K562 (cell line): ENCODE measurements around the gene COQ9. TPM values are rescaled to one million over a fixed set of nuclear protein-coding genes. Genes with fewer than 3 reads are reported as not detected.

ENCODE experiments used
- ATAC-seq: fragments of 200-7000 bp; cut with Tn5 transposase; 3 replicates; pipeline ENCODE4 v1.9.1; 2020; ENCODE audit warnings: moderate library complexity
- BruUV-seq: library from RNA; stranded (reverse); fragments of 400-500 nt; replicated peaks from 2 replicates; lab custom pipeline; 2021; lab: Mats Ljungman, UMichigan
- CTCF ChIA-PET: fragments of 300-600 bp; formaldehyde crosslinking; extraction: SDS; loops from one replicate; lab custom pipeline; 2021; ENCODE audit warnings: low intra/inter-chr PET ratio; lab: Yijun Ruan, JAX
- POLR2A ChIA-PET: fragments of 300-600, 350-650 bp; sonication (Branson Sonifier 250); formaldehyde crosslinking; extraction: SDS; loops from one replicate; lab custom pipeline; 2021; ENCODE audit warnings: antibody characterized with exemption, inconsistent platforms; lab: Yijun Ruan, JAX
- DNase-seq, 4 experiments: peaks; one replicate each; pipeline versions ENCODE4 v3.0.0 to v3.0.0-alpha.2; 2011 to 2018; ENCODE audit warnings: low spot score in 3 of 4, mixed read lengths in 3 of 4; ENCODE audit errors: extremely low read depth in 1 of 4
- FAIRE-seq: peaks from 2 replicates; lab custom pipeline; 2011; peaks lifted over from hg19 to GRCh38; lab: Jason Lieb, UNC
- H2AFZ ChIP-seq: 2 replicates; pipeline ENCODE4 v1.6.0; 2011; ENCODE audit warnings: low read depth, low read length, control low read depth, inconsistent platforms
- H3K27ac ChIP-seq: fragments of 200-600 bp; 3 replicates; pipeline ENCODE4 v1.8.0; 2011; ENCODE audit warnings: low read depth, mild to moderate bottlenecking, control low read depth, inconsistent platforms, low read length, moderate library complexity, mixed read lengths; ENCODE audit errors: extremely low read depth
- H3K27me3 ChIP-seq, 2 experiments: fragments of 300-600 bp in 1 of 2; 2 replicates in 1 of 2; 3 replicates in 1 of 2; pipeline versions ENCODE4 v1.6.0 to v1.8.0; 2011; ENCODE audit warnings: inconsistent platforms in 2 of 2, low read length in 2 of 2, mild to moderate bottlenecking in 1 of 2, mixed read lengths in 1 of 2, moderate library complexity in 1 of 2; ENCODE audit not compliant: control insufficient read depth in 2 of 2, insufficient read depth in 2 of 2
- H3K36me3 ChIP-seq: fragments of 300-600 bp; 3 replicates; pipeline ENCODE4 v1.8.0; 2011; ENCODE audit warnings: mild to moderate bottlenecking, low read length, inconsistent platforms; ENCODE audit not compliant: control insufficient read depth, insufficient read depth
- H3K4me1 ChIP-seq, 2 experiments: fragments of 200-600 bp in 1 of 2; replicated peaks in 1 of 2; 2 replicates in 1 of 2; 3 replicates in 1 of 2; pipeline versions ENCODE4 v1.5.1 to v1.8.0; 2011; ENCODE audit warnings: inconsistent platforms in 2 of 2, low read length in 2 of 2, mild to moderate bottlenecking in 1 of 2, mixed read lengths in 1 of 2, moderate library complexity in 1 of 2; ENCODE audit not compliant: control insufficient read depth in 2 of 2, insufficient read depth in 2 of 2
- H3K4me2 ChIP-seq: 2 replicates; pipeline ENCODE4 v1.6.1; 2011; ENCODE audit warnings: low read length, control low read depth, inconsistent platforms, mixed read lengths; ENCODE audit not compliant: insufficient read depth
- H3K4me3 ChIP-seq: fragments of 200-600 bp; sonication (generic), shearing (Covaris generic); 2 replicates; pipeline ENCODE4 v1.5.1; 2016; ENCODE audit warnings: control low read depth, inconsistent platforms
- H3K79me2 ChIP-seq: fragments of 200-600 bp; 3 replicates; pipeline ENCODE4 v1.8.0; 2011; ENCODE audit warnings: low read length, inconsistent platforms; ENCODE audit not compliant: control insufficient read depth, insufficient read depth
- H3K9ac ChIP-seq, 2 experiments: 2 replicates each; pipeline versions ENCODE4 v1.6.0 to v1.6.1; 2011; ENCODE audit warnings: low read depth in 2 of 2, low read length in 2 of 2, control low read depth in 1 of 2, inconsistent platforms in 1 of 2, mild to moderate bottlenecking in 1 of 2, mixed read lengths in 1 of 2; ENCODE audit not compliant: insufficient read depth in 1 of 2
- H3K9me1 ChIP-seq: one replicate; pipeline ENCODE4 v1.6.0; 2011; ENCODE audit warnings: inconsistent platforms, mild to moderate bottlenecking, low read length, moderate library complexity; ENCODE audit not compliant: control insufficient read depth, insufficient read depth
- H3K9me3 ChIP-seq: replicated peaks from 2 replicates; pipeline ENCODE4 v1.5.1; 2011; ENCODE audit warnings: low read depth, low read length, inconsistent platforms; ENCODE audit not compliant: control insufficient read depth, insufficient read depth
- H4K20me1 ChIP-seq: replicated peaks from 2 replicates; pipeline ENCODE4 v1.6.1; 2011; ENCODE audit warnings: low read length, inconsistent platforms, mixed read lengths; ENCODE audit not compliant: control insufficient read depth, insufficient read depth
- CBX3 ChIP-seq, 2 experiments: IDR thresholded peaks; 1 replicate in 1 of 2; 2 replicates in 1 of 2; pipeline ENCODE4 v1.6.1; 2012; ENCODE audit warnings: inconsistent platforms in 2 of 2, low read length in 2 of 2, borderline replicate concordance in 1 of 2, control low read depth in 1 of 2
- EP400 ChIP-seq: fragments of 450-650 bp; IDR thresholded peaks from 2 replicates; pipeline ENCODE4 v1.6.1; 2017; ENCODE audit warnings: antibody characterized with exemption, mild to moderate bottlenecking, moderate library complexity
- EWSR1 ChIP-seq: fragments of 450-650 bp; IDR thresholded peaks from 2 replicates; pipeline ENCODE4 v1.6.1; 2018; ENCODE audit warnings: borderline replicate concordance, mild to moderate bottlenecking, low read depth, moderate library complexity; ENCODE audit not compliant: partially characterized antibody
- EZH2 ChIP-seq: IDR thresholded peaks from 2 replicates; pipeline ENCODE4 v1.6.1; 2012; ENCODE audit warnings: low read depth, mild to moderate bottlenecking, inconsistent platforms, low read length, borderline replicate concordance
- FOXK1 ChIP-seq: sonication (generic); formaldehyde crosslinking; IDR thresholded peaks from 2 replicates; pipeline ENCODE4 v1.8.0; 2022; ENCODE audit warnings: missing genetic modification reagents, mild to moderate bottlenecking, borderline replicate concordance
- KLF10 ChIP-seq: fragments of 250-450 bp; sonication (Bioruptor Pico); IDR thresholded peaks from 2 replicates; pipeline ENCODE4 v1.6.1; 2021; ENCODE audit warnings: matching md5 sums
- PCBP1 ChIP-seq: fragments of 200-400 bp; formaldehyde crosslinking; IDR thresholded peaks from 2 replicates; pipeline ENCODE4 v1.6.1; 2018; ENCODE audit warnings: mild to moderate bottlenecking, low read depth, low read length; ENCODE audit not compliant: poor library complexity, severe bottlenecking
- RBM34 ChIP-seq: fragments of 200-400 bp; formaldehyde crosslinking; IDR thresholded peaks from 2 replicates; pipeline ENCODE4 v1.6.1; 2018; ENCODE audit warnings: low read length, borderline replicate concordance; ENCODE audit not compliant: insufficient read depth
- RBM39 ChIP-seq: fragments of 200-400 bp; formaldehyde crosslinking; optimal IDR thresholded peaks from 2 replicates; pipeline ENCODE3; 2018; ENCODE audit warnings: low read depth, low read length
- SMARCB1 ChIP-seq: IDR thresholded peaks from 2 replicates; pipeline ENCODE4 v1.6.1; 2011; ENCODE audit warnings: improper control_type of control experiment, low read depth; ENCODE audit not compliant: insufficient read length
- SP1 ChIP-seq: sonication (generic); formaldehyde crosslinking; IDR thresholded peaks from 2 replicates; pipeline ENCODE4 v1.8.1; 2022; ENCODE audit warnings: mild to moderate bottlenecking, missing genetic modification reagents
- ZFPM2 ChIP-seq: fragments of 250-450 bp; sonication (Bioruptor Pico); IDR thresholded peaks from 2 replicates; pipeline ENCODE4 v1.5.1; 2022; ENCODE audit warnings: mild to moderate bottlenecking
- ZNF707 ChIP-seq: fragments of 250-450 bp; sonication (Bioruptor Pico); conservative IDR thresholded peaks from 2 replicates; pipeline ENCODE4 v1.8.0; 2022; ENCODE audit warnings: inconsistent platforms, mild to moderate bottlenecking, moderate library complexity
- WGBS: fragments of 100-300 bp; shearing (Covaris generic); methylation state at CpG from one replicate; pipeline ENCODE4 v1.1.6; 2016; ENCODE audit warnings: low coverage, mixed read lengths; ENCODE audit not compliant: insufficient coverage; ENCODE audit errors: missing lambda C conversion rate; 5-methylcytosine and 5-hydroxymethylcytosine counted together
- in situ Hi-C: fragments of 300-500 bp; cut with MboI; formaldehyde crosslinking; loops from 4 replicates; pipeline ENCODE4 v1.15.0; 2018; ENCODE audit warnings: inconsistent platforms, mixed read lengths
- intact Hi-C: fragments of 100-400 bp; cut with micrococcal nuclease; formaldehyde crosslinking; loops from 2 replicates; pipeline ENCODE4 v1.14.2; 2022
- polyA plus RNA-seq, 8 experiments: library from polyadenylated mRNA; depleted of rRNA in 4 of 8; stranded (reverse) in 5 of 8; unstranded in 3 of 8; fragments of >200 nt; fragmentation: Nextera tagmentation in 2 of 8; fragmentation: Illumina TruSeq in 1 of 8; extraction: Ambion mirVana in 2 of 8; extraction: Trizol in 1 of 8; gene quantifications; 2 replicates each; pipeline versions ENCODE4 v1.2.1 to v1.2.3, GENCODE V29; 2011 to 2014; ENCODE audit warnings: inconsistent platforms in 1 of 8, missing spikeins in 1 of 8
- total RNA-seq, 7 experiments: library from RNA; depleted of rRNA in 6 of 7; stranded (reverse); fragments of >200 nt in 6 of 7; fragmentation: Illumina TruSeq in 2 of 7; extraction: Trizol in 2 of 7; gene quantifications; 2 replicates each; pipeline versions ENCODE4 v1.2.1 to v1.2.3, GENCODE V29; 2011 to 2021; ENCODE audit warnings: low replicate concordance in 1 of 7
- TF ChIP-seq, protein P1 (sequence below): fragments of 250-450 bp; sonication (Bioruptor Pico); IDR thresholded peaks from 2 replicates; pipeline ENCODE4 v1.4.0; 2020; ENCODE audit warnings: mild to moderate bottlenecking
- TF ChIP-seq, protein P2 (sequence below): fragments of 450-650 bp; formaldehyde crosslinking; IDR thresholded peaks from 2 replicates; pipeline ENCODE4 v1.4.0; 2020; ENCODE audit warnings: mild to moderate bottlenecking, moderate library complexity

Gene COQ9
- total and polyA plus RNA-seq, 9 of the 15 experiments (the other 6 are each of a cell fraction or from before 2014, with no cell fraction given): 35.0 to 139 (median 71.4) TPM

DNA sequence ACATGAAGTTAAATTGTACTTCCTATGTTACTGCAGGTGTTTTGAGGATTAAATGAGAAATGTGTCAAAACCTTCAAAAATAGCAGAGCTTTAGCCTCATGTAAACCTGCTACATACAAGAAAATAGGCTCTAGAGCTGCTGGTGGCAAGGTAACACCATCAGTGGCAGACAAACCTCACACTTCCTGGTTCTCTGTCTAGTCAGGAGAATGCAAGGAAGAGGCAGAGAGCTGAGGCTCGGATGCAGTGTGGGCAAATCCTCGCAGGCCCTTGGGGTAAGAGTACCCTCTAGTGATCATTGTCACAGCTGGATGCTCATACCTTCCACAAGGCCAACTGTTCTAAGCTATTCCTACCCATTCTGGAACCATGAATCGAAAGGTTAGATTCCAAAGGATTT lies 14.3 kb upstream of the COQ9 start:
- no peak for FAIRE-seq
- H3K4me3 ChIP-seq: no peak overlapping the region
- no peak overlapping the region for H2AFZ ChIP-seq
- ChIA-PET CTCF (no interaction called here), POLR2A (interaction anchor here (0.7 to 2.5 kb wide), 3 partner anchors 9 to 571 kb away, joined by 3 to 8 read pairs (median 8); no protein-coding TSS in a partner anchor)
- intact Hi-C loops: no loop called here
- no peak for DNase-seq
- H3K4me2 ChIP-seq: no peak overlapping the region
- no peaks in the 10 kb centered on the region for H4K20me1 ChIP-seq
- WGBS: 94% methylated on average over 3 of the region's 3 CpGs
- H3K4me1 ChIP-seq: no peaks in the 10 kb centered on the region
- H3K9ac ChIP-seq: no peak overlapping the region
- H3K27ac ChIP-seq: no peak overlapping the region
- in situ Hi-C loops: no loop called here
- no peak for ATAC-seq
- H3K27me3 ChIP-seq: no peaks in the 10 kb centered on the region
- BruUV-seq: no TSS peak
- no peaks in the 10 kb centered on the region for H3K9me1 ChIP-seq
- no peaks in the 10 kb centered on the region for H3K79me2 ChIP-seq
- H3K9me3 ChIP-seq: no peaks in the 10 kb centered on the region
- TF ChIP-seq EZH2 (no peak), RBM39 (no peak), EWSR1 (no peak), SP1 (CRISPR knock-in tag) (no peak), CBX3 (IDR thresholded peaks at IDR 0.05; ENCODE audit: borderline replicate concordance in 1 of 2, low read length in 2 of 2) (no peak), EP400 (no peak), PCBP1 (no peak), KLF10 (no peak), SMARCB1 (no peak), FOXK1 (no peak), ZNF707 (CRISPR knock-in tag) (no peak), ZFPM2 (CRISPR knock-in tag) (no peak), RBM34 (no peak)
- TF ChIP-seq, protein P1, sequence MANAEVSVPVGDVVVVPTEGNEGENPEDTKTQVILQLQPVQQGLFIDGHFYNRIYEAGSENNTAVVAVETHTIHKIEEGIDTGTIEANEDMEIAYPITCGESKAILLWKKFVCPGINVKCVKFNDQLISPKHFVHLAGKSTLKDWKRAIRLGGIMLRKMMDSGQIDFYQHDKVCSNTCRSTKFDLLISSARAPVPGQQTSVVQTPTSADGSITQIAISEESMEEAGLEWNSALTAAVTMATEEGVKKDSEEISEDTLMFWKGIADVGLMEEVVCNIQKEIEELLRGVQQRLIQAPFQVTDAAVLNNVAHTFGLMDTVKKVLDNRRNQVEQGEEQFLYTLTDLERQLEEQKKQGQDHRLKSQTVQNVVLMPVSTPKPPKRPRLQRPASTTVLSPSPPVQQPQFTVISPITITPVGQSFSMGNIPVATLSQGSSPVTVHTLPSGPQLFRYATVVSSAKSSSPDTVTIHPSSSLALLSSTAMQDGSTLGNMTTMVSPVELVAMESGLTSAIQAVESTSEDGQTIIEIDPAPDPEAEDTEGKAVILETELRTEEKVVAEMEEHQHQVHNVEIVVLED (CRISPR knock-in tag): no peak
- TF ChIP-seq, protein P2, sequence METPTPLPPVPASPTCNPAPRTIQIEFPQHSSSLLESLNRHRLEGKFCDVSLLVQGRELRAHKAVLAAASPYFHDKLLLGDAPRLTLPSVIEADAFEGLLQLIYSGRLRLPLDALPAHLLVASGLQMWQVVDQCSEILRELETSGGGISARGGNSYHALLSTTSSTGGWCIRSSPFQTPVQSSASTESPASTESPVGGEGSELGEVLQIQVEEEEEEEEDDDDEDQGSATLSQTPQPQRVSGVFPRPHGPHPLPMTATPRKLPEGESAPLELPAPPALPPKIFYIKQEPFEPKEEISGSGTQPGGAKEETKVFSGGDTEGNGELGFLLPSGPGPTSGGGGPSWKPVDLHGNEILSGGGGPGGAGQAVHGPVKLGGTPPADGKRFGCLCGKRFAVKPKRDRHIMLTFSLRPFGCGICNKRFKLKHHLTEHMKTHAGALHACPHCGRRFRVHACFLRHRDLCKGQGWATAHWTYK: no peak
- TF ChIP-seq, all 486 proteins: peak for 0
- H3K36me3 ChIP-seq: peaks cover 93% of the 10 kb centered on the region
